ENCODE results near the gene C1GALT1. TPM values are rescaled to one million over a fixed set of nuclear protein-coding genes. Genes with fewer than 3 reads are reported as not detected.
A peak's percentile ranks its signal among the peaks of the same experiment; 100 is the strongest.

C1GALT1 gene
- total and polyA plus RNA-seq, 3 experiments from 2014 or later, result 40.4 to 53.4 (median 40.7) TPM

DNA sequence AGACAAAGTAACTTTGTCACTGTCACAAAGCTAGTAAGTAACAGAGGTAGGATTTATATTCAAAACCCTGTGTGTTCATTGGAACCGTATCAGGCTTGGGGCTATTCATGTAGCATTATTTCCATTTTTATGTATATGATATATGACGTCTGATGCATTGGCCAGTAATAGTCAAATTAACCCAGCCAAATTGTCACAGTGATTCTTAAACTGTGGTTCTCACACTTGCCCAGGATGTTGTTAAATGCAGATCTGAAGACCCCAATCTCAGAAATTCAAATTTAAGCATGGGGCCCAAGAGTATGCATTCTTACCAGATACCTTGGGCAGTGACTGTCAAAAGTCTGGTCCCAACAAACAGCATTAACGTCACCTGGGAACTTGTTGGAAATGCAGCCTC, 63.9 kb downstream of the C1GALT1 start:
- H3K9me3 ChIP-seq (ENCODE audit: low read length), result no peaks in the 10 kb centered on the region
- Mint-ChIP-seq H3K27ac (no peak overlapping the region), H3K4me1 (peaks cover 23 to 49% (median 47%) of the 10 kb centered on the region in 3 donors), H3K4me3 (peak overlapping the region in 1 of 7 donors; percentile 15), H3K36me3 (peaks cover 16 to 37% (median 19%) of the 10 kb centered on the region in 3 donors), H3K27me3 (no peaks in the 10 kb centered on the region), H3K9me3 (no peaks in the 10 kb centered on the region)
- H3K4me3 ChIP-seq (ENCODE audit: low read length), result no peak overlapping the region
- DNase-seq, result no peak
- H3K36me3 ChIP-seq (ENCODE audit: insufficient read depth, low read length), result no peaks in the 10 kb centered on the region
- POLR2A ChIA-PET, result no interaction called here
- H3K27me3 ChIP-seq (ENCODE audit: insufficient read depth, low read length, poor library complexity, severe bottlenecking), result no peaks in the 10 kb centered on the region
- peaks cover 4% of the 10 kb centered on the region for H3K4me1 ChIP-seq (ENCODE audit: insufficient read depth, low read length)
- CTCF ChIA-PET, result no interaction called here
- H3K27ac ChIP-seq (ENCODE audit: low read depth, low read length), result no peak overlapping the region

DNA sequence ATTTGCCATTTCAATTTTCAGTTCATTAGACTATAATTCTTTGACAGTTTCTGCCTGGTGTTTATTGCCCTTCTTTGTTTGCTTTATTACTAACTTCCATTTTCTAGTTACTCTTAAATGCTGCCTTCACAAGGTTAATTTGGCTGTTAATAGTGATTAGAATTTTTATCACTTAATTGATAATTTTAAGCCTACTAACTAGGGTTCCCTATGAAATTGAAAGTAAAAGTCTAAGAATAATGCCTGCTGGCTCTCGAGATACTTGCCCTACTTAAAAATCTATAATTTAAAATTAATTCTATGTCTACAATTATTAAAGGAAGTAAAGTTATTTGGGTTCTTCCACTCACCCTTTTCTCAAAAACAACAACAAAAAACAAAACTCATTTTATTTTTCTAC, 65.3 kb downstream of the C1GALT1 start:
- H3K27ac Mint-ChIP-seq, result peak overlapping the region in 7 of 8 donors; percentile 25 to 92 (median 85)
- Histone ChIP-seq H3K27ac (ENCODE audit: low read depth, low read length) (no peak overlapping the region), H3K36me3 (ENCODE audit: insufficient read depth, low read length) (no peaks in the 10 kb centered on the region), H3K4me1 (ENCODE audit: insufficient read depth, low read length) (peaks cover 4% of the 10 kb centered on the region), H3K9me3 (ENCODE audit: low read length) (no peaks in the 10 kb centered on the region), H3K27me3 (ENCODE audit: insufficient read depth, low read length, poor library complexity, severe bottlenecking) (no peaks in the 10 kb centered on the region), H3K4me3 (ENCODE audit: low read length) (no peak overlapping the region)
- H3K9me3 Mint-ChIP-seq, result no peaks in the 10 kb centered on the region
- H3K27me3 Mint-ChIP-seq, result no peaks in the 10 kb centered on the region
- H3K4me1 Mint-ChIP-seq, result peaks cover 20 to 47% (median 43%) of the 10 kb centered on the region in 3 donors
- DNase-seq, result no peak
- H3K4me3 Mint-ChIP-seq, result peak overlapping the region; percentile 20 to 77 (median 73)
- ChIA-PET CTCF (no interaction called here), POLR2A (no interaction called here)
- peaks cover 11 to 39% (median 16%) of the 10 kb centered on the region in 3 donors for H3K36me3 Mint-ChIP-seq

DNA sequence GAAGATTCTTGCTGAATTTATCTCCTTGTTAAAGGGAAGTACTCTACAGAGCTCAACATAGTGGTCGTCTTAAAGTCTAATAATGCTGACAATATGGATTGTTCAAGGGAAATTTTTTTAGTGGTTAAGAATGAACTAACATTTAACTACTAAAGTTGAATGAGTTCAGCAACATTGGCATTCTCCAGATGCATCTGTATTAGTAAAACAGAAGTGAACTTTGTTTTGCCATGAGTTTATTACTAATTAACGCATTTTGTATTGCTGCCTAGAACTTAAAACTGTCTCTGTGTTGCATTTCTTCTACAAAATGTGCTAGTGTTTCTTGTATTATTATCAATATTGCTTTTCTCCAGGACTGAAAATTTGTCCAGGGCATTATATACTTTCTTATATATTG, 67.5 kb downstream of the C1GALT1 start:
- H3K4me1 ChIP-seq (ENCODE audit: insufficient read depth, low read length), result peaks cover 4% of the 10 kb centered on the region
- H3K9me3 Mint-ChIP-seq, result no peaks in the 10 kb centered on the region
- H3K36me3 Mint-ChIP-seq, result peaks cover 0 to 33% (median 5%) of the 10 kb centered on the region in 3 donors
- ChIA-PET CTCF (no interaction called here), POLR2A (no interaction called here)
- no peak overlapping the region for H3K4me3 ChIP-seq (ENCODE audit: low read length)
- no peak overlapping the region for H3K4me3 Mint-ChIP-seq
- H3K27ac Mint-ChIP-seq, result no peak overlapping the region
- no peaks in the 10 kb centered on the region for H3K9me3 ChIP-seq (ENCODE audit: low read length)
- H3K36me3 ChIP-seq (ENCODE audit: insufficient read depth, low read length), result no peaks in the 10 kb centered on the region
- H3K4me1 Mint-ChIP-seq, result peaks cover 19 to 38% (median 29%) of the 10 kb centered on the region in 3 donors
- no peak for DNase-seq
- no peak overlapping the region for H3K27ac ChIP-seq (ENCODE audit: low read depth, low read length)
- no peaks in the 10 kb centered on the region for H3K27me3 ChIP-seq (ENCODE audit: insufficient read depth, low read length, poor library complexity, severe bottlenecking)
- H3K27me3 Mint-ChIP-seq, result no peaks in the 10 kb centered on the region

DNA sequence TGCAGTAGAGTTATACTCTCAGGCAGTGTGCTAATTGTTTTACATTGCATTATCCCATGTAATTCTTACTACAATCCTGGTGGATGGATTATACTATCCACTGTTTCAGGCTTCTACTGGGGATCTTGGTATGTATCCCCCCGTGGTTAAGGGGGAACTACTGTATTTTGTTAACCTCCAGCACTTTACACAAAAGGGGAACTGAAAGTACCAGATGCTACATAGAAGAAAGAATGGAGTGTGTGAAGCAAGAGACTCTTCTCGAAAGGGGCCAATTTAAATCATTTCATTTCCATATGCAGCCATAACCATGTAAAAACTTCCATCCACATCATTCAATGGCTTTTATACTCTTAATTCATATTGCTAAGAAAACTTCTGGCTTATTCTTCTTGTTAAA, 69.4 kb downstream of the C1GALT1 start:
- Histone ChIP-seq H3K36me3 (ENCODE audit: insufficient read depth, low read length) (no peaks in the 10 kb centered on the region), H3K4me3 (ENCODE audit: low read length) (no peak overlapping the region), H3K27ac (ENCODE audit: low read depth, low read length) (no peak overlapping the region), H3K27me3 (ENCODE audit: insufficient read depth, low read length, poor library complexity, severe bottlenecking) (no peaks in the 10 kb centered on the region), H3K9me3 (ENCODE audit: low read length) (no peaks in the 10 kb centered on the region), H3K4me1 (ENCODE audit: insufficient read depth, low read length) (peaks cover 7% of the 10 kb centered on the region)
- no peak for DNase-seq
- peaks cover 17 to 38% (median 30%) of the 10 kb centered on the region in 3 donors for H3K4me1 Mint-ChIP-seq
- ChIA-PET POLR2A (no interaction called here), CTCF (no interaction called here)
- H3K27me3 Mint-ChIP-seq, result no peaks in the 10 kb centered on the region
- no peaks in the 10 kb centered on the region for H3K9me3 Mint-ChIP-seq
- no peak overlapping the region for H3K4me3 Mint-ChIP-seq
- peaks cover 0 to 26% (median 5%) of the 10 kb centered on the region in 3 donors for H3K36me3 Mint-ChIP-seq
- peak overlapping the region in 3 of 8 donors; percentile 17 to 72 (median 19) for H3K27ac Mint-ChIP-seq

- H3K9me3 ChIP-seq (ENCODE audit: low read length), result no peaks in the 10 kb centered on the region
- H3K27me3 ChIP-seq (ENCODE audit: insufficient read depth, low read length, poor library complexity, severe bottlenecking), result no peaks in the 10 kb centered on the region
- peaks cover 20% of the 10 kb centered on the region for H3K4me1 ChIP-seq (ENCODE audit: insufficient read depth, low read length)
- Mint-ChIP-seq H3K4me3 (no peak overlapping the region), H3K27ac (peak overlapping the region in 3 of 8 donors; percentile 43 to 80 (median 52)), H3K4me1 (peaks cover 23 to 45% (median 30%) of the 10 kb centered on the region in 3 donors), H3K9me3 (no peaks in the 10 kb centered on the region), H3K36me3 (peaks cover 0 to 26% (median 5%) of the 10 kb centered on the region in 3 donors), H3K27me3 (no peaks in the 10 kb centered on the region)
- ChIA-PET POLR2A (no interaction called here), CTCF (interaction anchor here (1.6 kb wide), 1 partner anchor 10 kb away, joined by 6 read pairs; no protein-coding TSS in a partner anchor)
- H3K36me3 ChIP-seq (ENCODE audit: insufficient read depth, low read length), result no peaks in the 10 kb centered on the region
- no peak overlapping the region for H3K4me3 ChIP-seq (ENCODE audit: low read length)
- no peak overlapping the region for H3K27ac ChIP-seq (ENCODE audit: low read depth, low read length)
- DNase-seq, result no peak
Measured at GRCh38 chr7:7254319-7254718, 72.0 kb downstream of the C1GALT1 start.

- Histone ChIP-seq H3K4me3 (ENCODE audit: low read length) (no peak overlapping the region), H3K36me3 (ENCODE audit: insufficient read depth, low read length) (no peaks in the 10 kb centered on the region), H3K4me1 (ENCODE audit: insufficient read depth, low read length) (peaks cover 26% of the 10 kb centered on the region), H3K9me3 (ENCODE audit: low read length) (no peaks in the 10 kb centered on the region), H3K27ac (ENCODE audit: low read depth, low read length) (no peak overlapping the region), H3K27me3 (ENCODE audit: insufficient read depth, low read length, poor library complexity, severe bottlenecking) (no peaks in the 10 kb centered on the region)
- DNase-seq, result no peak
- ChIA-PET CTCF (no interaction called here), POLR2A (interaction anchor here (0.5 kb wide), 1 partner anchor 24 kb away, joined by 4 read pairs; no protein-coding TSS in a partner anchor)
- H3K4me3 Mint-ChIP-seq, result no peak overlapping the region
- no peaks in the 10 kb centered on the region for H3K9me3 Mint-ChIP-seq
- peaks cover 0 to 28% (median 5%) of the 10 kb centered on the region in 3 donors for H3K36me3 Mint-ChIP-seq
- no peaks in the 10 kb centered on the region for H3K27me3 Mint-ChIP-seq
- H3K27ac Mint-ChIP-seq, result peak overlapping the region in 4 of 8 donors; percentile 43 to 80 (median 48)
- H3K4me1 Mint-ChIP-seq, result peaks cover 29 to 50% (median 34%) of the 10 kb centered on the region in 3 donors
Measured at GRCh38 chr7:7254908-7255307, 72.6 kb downstream of the C1GALT1 start.

- ChIA-PET POLR2A (no interaction called here), CTCF (no interaction called here)
- Mint-ChIP-seq H3K27ac (peak overlapping the region; percentile 69 to 94 (median 88)), H3K9me3 (peaks cover 0 to 6% (median 2%) of the 10 kb centered on the region in 5 donors), H3K4me3 (peak overlapping the region in 2 of 7 donors; percentile 24 to 29), H3K4me1 (peaks cover 33 to 48% (median 46%) of the 10 kb centered on the region in 3 donors), H3K36me3 (peaks cover 4 to 21% (median 6%) of the 10 kb centered on the region in 3 donors), H3K27me3 (no peaks in the 10 kb centered on the region)
- peaks cover 5% of the 10 kb centered on the region for H3K9me3 ChIP-seq (ENCODE audit: low read length)
- no peak overlapping the region for H3K27ac ChIP-seq (ENCODE audit: low read depth, low read length)
- H3K36me3 ChIP-seq (ENCODE audit: insufficient read depth, low read length), result no peaks in the 10 kb centered on the region
- H3K4me1 ChIP-seq (ENCODE audit: insufficient read depth, low read length), result peaks cover 26% of the 10 kb centered on the region
- DNase-seq, result no peak
- no peak overlapping the region for H3K4me3 ChIP-seq (ENCODE audit: low read length)
- H3K27me3 ChIP-seq (ENCODE audit: insufficient read depth, low read length, poor library complexity, severe bottlenecking), result no peaks in the 10 kb centered on the region
Measured at GRCh38 chr7:7256731-7257274, 74.5 kb downstream of the C1GALT1 start.

DNA sequence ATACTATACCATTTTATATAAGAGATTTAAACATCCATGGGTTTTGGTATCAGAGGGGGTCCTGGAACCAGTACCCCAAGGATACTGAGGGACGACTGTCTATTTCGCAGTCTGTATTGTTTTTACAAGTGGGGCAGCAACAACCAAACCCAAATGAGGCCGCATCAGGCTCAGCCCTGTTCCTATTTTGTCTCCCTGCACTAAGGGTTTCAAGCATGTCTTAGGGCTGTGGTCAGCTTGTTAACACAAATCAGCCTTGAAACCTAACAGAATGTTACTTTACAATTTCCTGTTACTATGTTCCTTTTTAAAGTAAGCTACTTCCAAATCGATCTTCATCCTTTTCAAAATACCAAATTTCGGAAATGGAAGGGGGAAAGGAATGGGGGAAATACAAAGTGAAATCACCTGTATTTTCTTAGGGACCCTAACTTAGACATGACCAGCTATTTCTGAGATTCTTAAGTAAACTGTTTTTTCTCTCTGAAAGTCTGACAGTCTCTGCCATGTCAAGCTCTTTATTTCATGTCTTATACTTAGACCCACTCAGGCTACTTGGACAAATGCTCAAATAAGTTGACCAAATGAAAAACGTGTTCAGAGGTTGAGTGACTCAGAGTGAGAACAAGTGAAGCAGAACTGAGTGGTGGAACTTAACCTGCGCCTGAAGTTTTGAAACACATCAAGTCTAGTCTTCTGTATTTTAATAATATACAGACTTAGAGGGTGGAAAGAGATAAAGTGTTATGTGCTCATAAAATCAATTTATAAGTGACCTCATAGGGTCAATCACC, 75.8 kb downstream of the C1GALT1 start:
- Histone ChIP-seq H3K27me3 (ENCODE audit: insufficient read depth, low read length, poor library complexity, severe bottlenecking) (no peaks in the 10 kb centered on the region), H3K4me3 (ENCODE audit: low read length) (peak overlapping the region; percentile 5), H3K27ac (ENCODE audit: low read depth, low read length) (peak overlapping the region; percentile 77), H3K9me3 (ENCODE audit: low read length) (peaks cover 5% of the 10 kb centered on the region), H3K4me1 (ENCODE audit: insufficient read depth, low read length) (peaks cover 26% of the 10 kb centered on the region), H3K36me3 (ENCODE audit: insufficient read depth, low read length) (no peaks in the 10 kb centered on the region)
- ChIA-PET POLR2A (interaction anchor here (0.9 to 1.4 kb wide), 2 partner anchors 10 to 76 kb away, joined by 4 to 5 read pairs; no protein-coding TSS in a partner anchor), CTCF (interaction anchor here (1.0 to 1.2 kb wide), 2 partner anchors 27 to 76 kb away, joined by 3 read pairs; partner anchors contain the start of gene C1GALT1)
- Mint-ChIP-seq H3K9me3 (peaks cover 0 to 6% (median 2%) of the 10 kb centered on the region in 5 donors), H3K4me3 (peak overlapping the region; percentile 67 to 88 (median 77)), H3K27ac (peak overlapping the region; percentile 71 to 94 (median 90)), H3K27me3 (no peaks in the 10 kb centered on the region), H3K4me1 (peaks cover 34 to 56% (median 49%) of the 10 kb centered on the region in 3 donors), H3K36me3 (peaks cover 4 to 16% (median 6%) of the 10 kb centered on the region in 3 donors)
- DNase-seq, result peak in 2 of 5 donors; percentile 11
